Activated naive CD4-positive, alpha-beta T cell treated with anti-CD3 and anti-CD28 coated beads, Interleukin-2, amount 50 U/mL, for 24 hours (primary cell): Measurements from ENCODE around the gene PPT2.
"Not testable (repeated sequence)": the region's sequence is repeated elsewhere in the genome, so short reads cannot be mapped to it uniquely, and the experiment has no call there.

Experiments used
- H3K27ac Mint-ChIP-seq: one replicate; pipeline ENCODE4 v1.8.0; 2021; ENCODE audit warnings: mild to moderate bottlenecking, mixed read lengths
- H3K27me3 Mint-ChIP-seq: one replicate; pipeline ENCODE4 v1.8.0; 2021; ENCODE audit warnings: mixed read lengths
- H3K36me3 Mint-ChIP-seq: one replicate; pipeline ENCODE4 v1.8.0; 2021; ENCODE audit warnings: mixed read lengths
- H3K4me1 Mint-ChIP-seq: one replicate; pipeline ENCODE4 v1.8.0; 2021; ENCODE audit warnings: mixed read lengths
- H3K4me3 Mint-ChIP-seq: one replicate; pipeline ENCODE4 v1.8.0; 2021; ENCODE audit warnings: mild to moderate bottlenecking, mixed read lengths
- H3K9me3 Mint-ChIP-seq: one replicate; pipeline ENCODE4 v1.8.0; 2021; ENCODE audit warnings: mixed read lengths

Gene PPT2

DNA sequence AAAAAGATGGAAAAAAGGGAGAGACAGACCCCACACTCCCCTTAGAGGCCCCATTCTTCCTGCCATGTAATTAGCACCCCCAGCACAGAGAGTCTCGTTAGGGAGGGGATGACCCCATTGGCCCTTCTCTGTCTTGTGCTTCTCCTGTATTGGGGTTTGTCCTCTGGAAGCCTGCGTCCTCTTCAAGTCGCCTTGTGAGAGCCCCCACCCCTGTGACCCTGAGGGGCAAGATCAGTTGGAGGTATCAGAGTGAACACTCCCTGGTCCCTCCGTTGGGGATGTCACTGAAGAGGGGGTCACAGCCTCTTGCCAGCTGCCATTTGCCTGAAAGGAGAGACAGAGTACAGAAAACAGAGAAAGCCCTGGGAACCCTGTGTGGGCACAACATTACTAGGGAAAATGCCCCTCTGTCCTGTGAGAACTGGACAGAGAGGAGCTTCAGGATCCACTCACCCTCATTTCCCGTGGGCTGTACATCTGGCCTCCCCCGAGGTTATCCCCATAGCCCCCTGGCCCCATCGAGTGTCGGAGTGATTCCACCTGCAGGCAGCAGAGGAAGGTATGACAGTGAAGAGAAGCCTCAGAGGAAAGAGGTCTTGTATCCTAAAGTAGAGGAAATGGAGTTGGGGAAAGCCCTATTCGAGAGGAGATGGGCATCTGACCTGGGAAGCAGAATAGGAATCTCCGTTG is 32.4 kb downstream of the PPT2 start:
- not testable (repeated sequence) for H3K27me3 Mint-ChIP-seq, H3K9me3 Mint-ChIP-seq
- peak overlapping the region; percentile 23 for H3K4me3 Mint-ChIP-seq
- H3K27ac Mint-ChIP-seq = peak overlapping the region; percentile 89
- peaks cover 62% of the 10 kb centered on the region for H3K4me1 Mint-ChIP-seq
- peaks cover 11% of the 10 kb centered on the region for H3K36me3 Mint-ChIP-seq

- peak overlapping the region; percentile 63 for H3K27ac Mint-ChIP-seq
- no peaks in the 10 kb centered on the region for H3K9me3 Mint-ChIP-seq
- peaks cover 13% of the 10 kb centered on the region for H3K36me3 Mint-ChIP-seq
- peaks cover 64% of the 10 kb centered on the region for H3K4me1 Mint-ChIP-seq
- H3K4me3 Mint-ChIP-seq = peak overlapping the region; percentile 66
- H3K27me3 Mint-ChIP-seq = no peaks in the 10 kb centered on the region
Measured at GRCh38 chr6:32187009-32187709, 33.2 kb downstream of the PPT2 start.

- peaks cover 13% of the 10 kb centered on the region for H3K36me3 Mint-ChIP-seq
- not testable (repeated sequence) for H3K9me3 Mint-ChIP-seq, H3K27me3 Mint-ChIP-seq
- H3K4me3 Mint-ChIP-seq = peak overlapping the region; percentile 84
- H3K4me1 Mint-ChIP-seq = peaks cover 63% of the 10 kb centered on the region
- H3K27ac Mint-ChIP-seq = peak overlapping the region; percentile 63
Measured at GRCh38 chr6:32187725-32188380, 33.9 kb downstream of the PPT2 start.

- H3K9me3 Mint-ChIP-seq = no peaks in the 10 kb centered on the region
- peak overlapping the region; percentile 84 for H3K4me3 Mint-ChIP-seq
- H3K4me1 Mint-ChIP-seq = peaks cover 63% of the 10 kb centered on the region
- peaks cover 13% of the 10 kb centered on the region for H3K36me3 Mint-ChIP-seq
- peak overlapping the region; percentile 78 for H3K27ac Mint-ChIP-seq
- H3K27me3 Mint-ChIP-seq = no peaks in the 10 kb centered on the region
Measured at GRCh38 chr6:32188381-32189068, 34.6 kb downstream of the PPT2 start.

GRCh38 chr6:32189069-32189741 is 35.3 kb downstream of the PPT2 start:
- Mint-ChIP-seq H3K9me3 (no peaks in the 10 kb centered on the region), H3K27ac (peak overlapping the region; percentile 78), H3K4me1 (peaks cover 68% of the 10 kb centered on the region), H3K36me3 (peaks cover 13% of the 10 kb centered on the region), H3K27me3 (no peaks in the 10 kb centered on the region), H3K4me3 (peak overlapping the region; percentile 84)

DNA sequence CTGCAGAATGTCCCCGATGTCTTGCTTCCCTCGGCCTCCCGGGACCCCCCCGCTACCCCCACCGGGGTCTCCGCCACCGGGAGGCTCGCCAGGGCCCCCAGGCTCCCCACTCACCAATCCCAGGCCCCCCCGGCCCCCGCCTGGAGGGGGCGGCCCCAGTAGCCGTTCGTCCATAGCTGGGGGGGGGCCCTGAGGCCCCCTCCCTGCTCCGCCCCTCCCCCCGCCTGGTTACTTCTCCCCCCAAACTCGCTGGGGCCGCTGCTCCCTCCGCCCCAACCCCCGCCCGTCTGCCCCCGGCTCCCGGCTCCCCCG is 35.8 kb downstream of the PPT2 start:
- H3K9me3 Mint-ChIP-seq = no peaks in the 10 kb centered on the region
- H3K27ac Mint-ChIP-seq = peak overlapping the region; percentile 78
- peak overlapping the region; percentile 95 for H3K4me3 Mint-ChIP-seq
- peaks cover 13% of the 10 kb centered on the region for H3K36me3 Mint-ChIP-seq
- no peaks in the 10 kb centered on the region for H3K27me3 Mint-ChIP-seq
- peaks cover 71% of the 10 kb centered on the region for H3K4me1 Mint-ChIP-seq

DNA sequence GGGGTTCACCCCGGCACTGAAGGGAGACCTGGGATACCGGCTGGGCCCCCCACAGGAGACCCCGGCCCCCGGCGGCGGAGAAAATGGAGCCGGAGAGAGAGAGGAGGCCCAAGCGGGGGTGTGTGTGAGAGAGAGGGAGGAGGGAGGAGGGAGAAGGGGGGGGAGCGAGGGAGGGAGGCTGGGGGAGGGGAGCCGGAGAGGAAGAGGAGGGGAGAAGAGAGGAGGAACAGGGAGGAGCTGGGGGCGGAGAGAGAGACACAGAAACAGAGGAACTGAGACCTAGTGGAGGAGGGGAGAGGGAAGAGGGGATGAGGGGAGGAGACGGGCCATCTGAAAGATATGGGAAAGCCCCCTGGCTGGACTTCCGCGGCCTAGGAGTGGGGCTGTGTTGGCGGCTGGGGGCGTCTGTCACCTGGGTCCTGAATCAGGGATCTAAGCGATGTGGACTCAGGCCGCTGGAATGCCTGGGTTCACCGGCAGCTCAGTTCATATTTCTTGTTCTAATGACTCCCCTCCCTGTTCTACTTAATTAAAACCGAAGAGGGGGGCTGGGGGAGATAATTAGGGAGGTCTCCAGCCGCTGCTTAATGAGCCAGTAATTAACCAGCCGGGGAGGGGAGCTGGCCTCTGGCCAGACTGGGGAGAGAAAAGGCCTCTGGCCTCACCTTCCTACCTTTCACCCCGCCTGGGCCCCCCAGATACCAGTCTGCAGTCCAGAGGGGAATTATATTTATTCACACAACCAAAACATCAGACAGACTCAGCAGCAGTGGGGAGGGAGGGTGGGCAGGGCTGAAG is 36.3 kb downstream of the PPT2 start, which contains the start of gene PBX2:
Gene PBX2, minus strand, starts transcription at position 149 of the 798 bp plus-strand sequence. CDS start 287 bp downstream, outside the sequence.
- H3K9me3 Mint-ChIP-seq = no peaks in the 10 kb centered on the region

DNA sequence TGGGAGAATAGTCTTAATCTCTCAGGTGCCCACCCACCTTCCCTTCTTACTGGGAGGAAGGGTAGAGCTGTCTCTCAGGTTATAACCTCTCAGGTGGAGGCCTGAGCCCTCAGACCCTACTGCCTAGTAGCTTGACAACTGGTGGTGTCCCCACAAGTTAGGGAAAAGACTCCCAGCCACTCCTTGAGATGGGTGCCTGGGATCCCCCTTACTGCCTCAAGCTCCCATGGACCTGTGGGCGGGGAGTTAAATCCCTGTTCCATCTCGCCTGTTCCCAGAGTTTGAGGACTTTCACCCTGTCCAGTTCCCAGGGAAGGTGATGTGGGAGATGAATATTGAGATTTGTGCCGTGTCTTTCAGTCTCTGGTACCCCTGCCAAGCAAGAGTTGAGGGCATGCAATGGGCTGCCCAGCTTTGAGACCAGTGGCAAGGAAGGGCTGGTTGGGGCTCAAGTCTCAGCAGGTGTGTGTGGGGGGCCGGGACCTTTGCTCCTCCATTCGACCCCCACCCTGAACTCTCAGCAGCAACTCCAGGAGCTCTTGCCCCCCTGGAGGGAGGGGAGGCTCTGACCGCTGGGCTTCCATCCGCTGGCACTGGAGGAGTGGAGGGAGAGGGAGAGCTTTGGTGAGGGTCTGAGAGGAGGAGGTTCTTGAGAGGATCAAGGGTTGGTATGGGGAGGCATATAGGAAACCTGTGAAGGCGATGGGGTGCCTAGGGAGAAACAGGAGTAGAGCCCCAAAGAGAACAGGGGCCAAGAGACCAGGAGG is 37.2 kb downstream of the PPT2 start:
- peak overlapping the region; percentile 95 for H3K4me3 Mint-ChIP-seq
- H3K36me3 Mint-ChIP-seq = peaks cover 13% of the 10 kb centered on the region
- H3K27me3 Mint-ChIP-seq = no peaks in the 10 kb centered on the region
- H3K9me3 Mint-ChIP-seq = no peaks in the 10 kb centered on the region
- peak overlapping the region; percentile 97 for H3K27ac Mint-ChIP-seq
- peaks cover 71% of the 10 kb centered on the region for H3K4me1 Mint-ChIP-seq

More for the DNA sequence above, 36.3 kb downstream of the PPT2 start, which contains the start of gene PBX2:
- peak within 1 kb of the TSS; percentile 95 for H3K4me3 Mint-ChIP-seq
- no peaks in the 10 kb centered on the region for H3K27me3 Mint-ChIP-seq
- H3K4me1 Mint-ChIP-seq = peaks cover 76% of the 10 kb centered on the region
- H3K36me3 Mint-ChIP-seq = peaks cover 13% of the 10 kb centered on the region
- H3K27ac Mint-ChIP-seq = peak within 1 kb of the TSS; percentile 97

DNA sequence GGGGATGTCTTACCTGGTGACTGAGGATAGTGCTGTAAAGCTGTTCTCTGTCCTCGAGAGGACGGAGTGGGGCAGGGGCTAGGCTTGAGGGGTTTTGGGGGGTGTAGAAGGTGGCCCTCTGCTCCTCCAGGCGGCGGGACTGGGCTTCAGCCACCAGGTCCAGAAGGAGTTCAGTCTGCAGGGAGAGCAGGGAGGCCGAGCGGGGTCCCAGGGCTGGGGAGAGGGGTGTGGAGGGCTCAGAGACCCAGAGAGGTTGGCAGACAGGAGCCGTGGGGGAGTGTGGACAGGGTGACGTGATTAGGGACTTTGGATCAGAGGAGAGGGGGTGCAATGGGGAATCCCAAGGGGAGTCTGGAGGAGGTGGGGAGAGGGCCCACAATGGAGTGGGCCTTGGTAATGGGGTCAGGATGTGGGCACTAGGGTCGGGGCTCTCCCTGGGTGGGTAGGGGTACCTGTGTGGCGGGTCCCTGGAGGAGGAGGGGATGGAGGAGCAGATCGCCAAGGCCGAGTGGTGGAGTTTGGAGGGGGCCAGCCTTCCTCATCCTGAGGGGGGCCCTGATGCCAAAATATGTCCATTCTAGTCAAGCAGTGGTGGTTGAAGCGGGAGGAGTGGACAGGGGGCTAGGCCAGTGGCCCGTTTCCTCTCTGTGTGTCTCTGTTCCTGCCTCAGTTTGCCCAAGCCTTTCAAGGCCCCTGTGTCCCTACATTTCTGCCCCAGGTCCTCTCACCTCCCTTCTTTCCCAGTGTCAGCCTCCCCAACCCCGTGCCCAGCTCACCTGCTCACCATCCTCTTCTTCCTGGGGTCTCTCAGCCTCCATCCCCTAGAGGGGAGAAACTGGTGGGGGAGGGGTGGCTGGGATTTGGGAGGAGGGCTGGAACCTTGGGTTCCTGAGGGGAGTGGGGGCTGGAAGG is 38.0 kb downstream of the PPT2 start:
- peaks cover 10% of the 10 kb centered on the region for H3K36me3 Mint-ChIP-seq
- H3K27ac Mint-ChIP-seq = peak overlapping the region; percentile 97
- peak overlapping the region; percentile 95 for H3K4me3 Mint-ChIP-seq
- no peaks in the 10 kb centered on the region for H3K27me3 Mint-ChIP-seq
- H3K4me1 Mint-ChIP-seq = peaks cover 71% of the 10 kb centered on the region
- H3K9me3 Mint-ChIP-seq = no peaks in the 10 kb centered on the region

DNA sequence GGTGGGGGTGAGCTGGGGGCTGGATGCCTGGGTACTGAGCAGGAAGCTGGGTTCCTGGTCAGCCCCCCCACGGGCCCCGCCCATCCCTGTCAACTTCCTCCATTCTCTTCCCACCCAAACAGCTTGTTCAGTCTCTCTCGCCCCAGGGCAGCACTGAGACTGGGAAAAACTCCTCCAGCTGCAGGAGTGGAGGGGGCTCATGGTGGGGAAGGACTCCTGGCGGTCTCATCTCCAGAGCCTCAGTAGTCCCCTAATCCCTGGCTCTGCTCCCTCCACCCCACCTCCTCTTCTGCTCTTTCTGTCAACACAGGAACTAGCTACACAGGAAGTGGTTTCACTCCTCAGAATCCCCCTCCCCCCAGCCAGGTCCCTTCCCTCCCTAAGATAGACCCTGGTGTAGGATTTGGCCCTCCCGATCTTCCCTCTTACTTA is 38.7 kb downstream of the PPT2 start, which contains the start of gene GPSM3:
Gene GPSM3, minus strand, starts transcription at position 36 of the 432 bp plus-strand sequence. CDS start 130 bp downstream, outside the sequence.
- no peaks in the 10 kb centered on the region for H3K9me3 Mint-ChIP-seq
- peak within 1 kb of the TSS; percentile 95 for H3K4me3 Mint-ChIP-seq
- peaks cover 67% of the 10 kb centered on the region for H3K4me1 Mint-ChIP-seq
- H3K27me3 Mint-ChIP-seq = no peaks in the 10 kb centered on the region
- H3K36me3 Mint-ChIP-seq = peaks cover 7% of the 10 kb centered on the region
- peak within 1 kb of the TSS; percentile 97 for H3K27ac Mint-ChIP-seq

DNA sequence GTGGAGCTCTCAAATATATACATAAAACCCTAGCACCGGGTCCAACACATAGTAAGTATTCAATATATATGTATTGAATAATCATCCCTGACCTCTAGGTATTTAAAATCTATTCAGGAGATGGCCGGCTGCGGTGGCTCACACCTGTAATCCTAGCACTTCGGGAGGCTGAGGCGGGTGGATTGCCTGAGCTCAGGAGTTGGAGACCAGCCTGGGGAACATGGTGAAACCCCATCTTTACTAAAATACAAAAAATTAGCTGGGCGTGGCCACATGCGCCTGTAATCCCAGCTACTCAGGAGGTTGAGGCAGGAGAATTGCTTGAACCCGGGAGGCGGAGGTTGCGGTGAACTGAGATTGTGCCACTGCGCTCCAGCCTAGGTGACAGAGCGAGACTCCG is 39.2 kb downstream of the PPT2 start:
- peak overlapping the region; percentile 95 for H3K4me3 Mint-ChIP-seq
- H3K27ac Mint-ChIP-seq = peak overlapping the region; percentile 97
- not testable (repeated sequence) for H3K9me3 Mint-ChIP-seq, H3K36me3 Mint-ChIP-seq, H3K27me3 Mint-ChIP-seq
- H3K4me1 Mint-ChIP-seq = peaks cover 62% of the 10 kb centered on the region

GRCh38 chr6:32194388-32194787 is 40.4 kb downstream of the PPT2 start:
- Mint-ChIP-seq H3K27me3 (no peaks in the 10 kb centered on the region), H3K36me3 (peaks cover 3% of the 10 kb centered on the region), H3K4me1 (peaks cover 49% of the 10 kb centered on the region), H3K27ac (peak overlapping the region; percentile 97), H3K9me3 (no peaks in the 10 kb centered on the region), H3K4me3 (peak overlapping the region; percentile 95)
